ENCODE measurements around the gene CCDC9B.

CCDC9B gene

DNA sequence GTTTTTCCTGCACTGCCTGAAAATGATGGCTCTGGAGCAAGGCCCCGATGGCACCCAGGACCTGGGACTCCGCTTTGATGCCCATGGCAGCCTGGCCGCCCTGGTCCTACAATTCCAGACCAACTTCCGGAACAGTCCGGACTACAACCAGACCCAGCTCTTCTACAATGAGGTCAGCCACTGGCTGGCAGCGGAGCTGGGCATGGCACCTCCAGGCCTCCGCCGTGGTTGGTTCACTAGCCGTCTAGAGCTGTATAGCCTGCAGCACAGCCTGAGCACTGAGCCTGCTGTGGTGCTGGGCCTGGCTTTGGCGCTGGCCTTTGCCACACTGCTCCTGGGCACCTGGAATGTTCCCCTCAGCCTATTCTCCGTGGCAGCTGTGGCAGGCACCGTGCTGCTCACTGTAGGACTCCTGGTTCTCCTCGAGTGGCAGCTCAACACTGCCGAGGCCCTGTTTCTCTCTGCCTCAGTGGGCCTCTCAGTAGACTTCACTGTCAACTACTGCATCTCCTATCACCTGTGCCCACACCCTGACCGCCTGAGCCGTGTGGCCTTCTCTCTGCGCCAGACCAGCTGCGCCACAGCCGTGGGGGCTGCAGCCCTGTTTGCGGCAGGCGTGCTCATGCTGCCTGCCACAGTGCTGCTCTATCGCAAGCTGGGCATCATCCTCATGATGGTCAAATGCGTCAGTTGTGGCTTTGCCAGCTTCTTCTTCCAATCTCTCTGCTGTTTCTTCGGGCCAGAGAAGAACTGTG lies 28.2 kb upstream of the CCDC9B start:
- TF ChIP-seq ZNF274 (IDR thresholded peaks at IDR 0.05; ENCODE audit: low read depth, low read length) (no peak), SUZ12 (IDR thresholded peaks at IDR 0.05; ENCODE audit: extremely low read depth, insufficient read depth, insufficient read length) (no peak), YY1 (IDR thresholded peaks at IDR 0.05; ENCODE audit: insufficient read depth, insufficient read length) (no peak)
- Histone ChIP-seq H3K4me1 (ENCODE audit: insufficient read depth, insufficient read length) (peaks cover 4% of the 10 kb centered on the region), H3K4me3 (ENCODE audit: insufficient read length, low read depth) (no peak overlapping the region), H3K36me3 (ENCODE audit: insufficient read depth, insufficient read length, low read length) (no peaks in the 10 kb centered on the region), H3K27me3 (ENCODE audit: insufficient read depth, insufficient read length) (peaks cover 34% of the 10 kb centered on the region), H3K9me3 (ENCODE audit: insufficient read depth, low read length) (peaks cover 20% of the 10 kb centered on the region; the same call in 1 of the 2 replicates), H3K9ac (ENCODE audit: insufficient read length, low read depth) (no peak overlapping the region)
- DNase-seq (ENCODE audit: low read depth, low spot score): no peak

DNA sequence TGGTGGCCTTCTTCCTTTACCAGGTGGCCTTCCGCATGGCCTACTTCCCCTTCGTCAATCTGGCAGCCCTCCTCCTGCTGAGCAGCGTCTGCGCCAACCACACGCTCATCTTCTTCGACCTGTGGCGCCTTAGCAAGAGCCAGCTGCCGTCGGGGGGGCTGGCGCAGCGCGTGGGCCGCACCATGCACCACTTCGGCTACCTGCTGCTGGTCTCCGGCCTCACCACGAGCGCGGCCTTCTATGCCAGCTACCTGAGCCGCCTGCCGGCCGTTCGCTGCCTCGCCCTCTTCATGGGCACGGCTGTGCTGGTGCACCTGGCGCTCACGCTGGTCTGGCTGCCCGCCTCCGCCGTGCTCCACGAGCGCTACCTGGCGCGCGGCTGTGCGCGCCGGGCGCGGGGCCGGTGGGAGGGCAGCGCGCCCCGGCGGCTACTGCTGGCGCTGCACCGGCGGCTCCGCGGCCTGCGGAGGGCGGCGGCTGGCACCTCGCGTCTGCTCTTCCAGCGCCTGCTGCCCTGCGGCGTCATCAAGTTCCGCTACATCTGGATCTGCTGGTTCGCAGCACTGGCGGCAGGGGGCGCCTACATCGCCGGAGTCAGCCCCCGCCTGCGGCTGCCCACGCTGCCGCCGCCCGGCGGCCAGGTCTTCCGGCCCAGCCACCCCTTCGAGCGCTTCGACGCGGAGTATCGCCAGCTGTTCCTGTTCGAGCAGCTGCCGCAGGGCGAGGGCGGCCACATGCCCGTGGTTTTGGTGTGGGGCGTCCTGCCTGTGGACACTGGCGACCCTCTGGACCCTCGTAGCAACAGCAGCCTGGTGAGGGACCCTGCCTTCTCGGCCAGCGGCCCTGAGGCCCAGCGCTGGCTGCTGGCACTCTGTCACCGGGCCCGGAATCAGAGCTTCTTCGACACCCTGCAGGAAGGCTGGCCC lies 27.2 kb upstream of the CCDC9B start:
- H3K9ac ChIP-seq (ENCODE audit: insufficient read length, low read depth): peak overlapping the region; percentile 32
- H3K27me3 ChIP-seq (ENCODE audit: insufficient read depth, insufficient read length): peaks cover 34% of the 10 kb centered on the region
- DNase-seq (ENCODE audit: low read depth, low spot score): peak; percentile 77
- no peaks in the 10 kb centered on the region for H3K36me3 ChIP-seq (ENCODE audit: insufficient read depth, insufficient read length, low read length)
- H3K4me1 ChIP-seq (ENCODE audit: insufficient read depth, insufficient read length): peaks cover 4% of the 10 kb centered on the region
- H3K4me3 ChIP-seq (ENCODE audit: insufficient read length, low read depth): no peak overlapping the region
- TF ChIP-seq ZNF274 (IDR thresholded peaks at IDR 0.05; ENCODE audit: low read depth, low read length) (no peak), YY1 (IDR thresholded peaks at IDR 0.05; ENCODE audit: insufficient read depth, insufficient read length) (no peak), SUZ12 (IDR thresholded peaks at IDR 0.05; ENCODE audit: extremely low read depth, insufficient read depth, insufficient read length) (no peak)
- peaks cover 20% of the 10 kb centered on the region; the same call in 1 of the 2 replicates for H3K9me3 ChIP-seq (ENCODE audit: insufficient read depth, low read length)

DNA sequence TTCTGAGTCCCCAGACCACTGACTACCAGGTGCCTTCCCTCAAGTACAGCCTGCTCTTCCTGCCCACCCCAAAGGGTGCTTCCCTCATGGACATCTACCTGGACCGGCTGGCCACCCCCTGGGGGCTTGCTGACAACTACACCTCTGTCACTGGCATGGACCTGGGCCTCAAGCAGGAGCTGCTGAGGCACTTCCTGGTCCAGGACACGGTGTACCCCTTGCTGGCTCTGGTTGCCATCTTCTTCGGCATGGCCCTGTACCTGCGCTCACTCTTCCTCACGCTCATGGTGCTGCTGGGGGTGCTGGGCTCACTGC lies 26.6 kb upstream of the CCDC9B start:
- peaks cover 20% of the 10 kb centered on the region; the same call in 1 of the 2 replicates for H3K9me3 ChIP-seq (ENCODE audit: insufficient read depth, low read length)
- no peak for DNase-seq (ENCODE audit: low read depth, low spot score)
- TF ChIP-seq SUZ12 (IDR thresholded peaks at IDR 0.05; ENCODE audit: extremely low read depth, insufficient read depth, insufficient read length): no peak
- TF ChIP-seq ZNF274 (IDR thresholded peaks at IDR 0.05; ENCODE audit: low read depth, low read length): no peak
- TF ChIP-seq YY1 (IDR thresholded peaks at IDR 0.05; ENCODE audit: insufficient read depth, insufficient read length): no peak
- H3K4me1 ChIP-seq (ENCODE audit: insufficient read depth, insufficient read length): peaks cover 4% of the 10 kb centered on the region
- no peak overlapping the region for H3K4me3 ChIP-seq (ENCODE audit: insufficient read length, low read depth)
- no peak overlapping the region for H3K9ac ChIP-seq (ENCODE audit: insufficient read length, low read depth)
- H3K36me3 ChIP-seq (ENCODE audit: insufficient read depth, insufficient read length, low read length): no peaks in the 10 kb centered on the region
- peaks cover 34% of the 10 kb centered on the region for H3K27me3 ChIP-seq (ENCODE audit: insufficient read depth, insufficient read length)

DNA sequence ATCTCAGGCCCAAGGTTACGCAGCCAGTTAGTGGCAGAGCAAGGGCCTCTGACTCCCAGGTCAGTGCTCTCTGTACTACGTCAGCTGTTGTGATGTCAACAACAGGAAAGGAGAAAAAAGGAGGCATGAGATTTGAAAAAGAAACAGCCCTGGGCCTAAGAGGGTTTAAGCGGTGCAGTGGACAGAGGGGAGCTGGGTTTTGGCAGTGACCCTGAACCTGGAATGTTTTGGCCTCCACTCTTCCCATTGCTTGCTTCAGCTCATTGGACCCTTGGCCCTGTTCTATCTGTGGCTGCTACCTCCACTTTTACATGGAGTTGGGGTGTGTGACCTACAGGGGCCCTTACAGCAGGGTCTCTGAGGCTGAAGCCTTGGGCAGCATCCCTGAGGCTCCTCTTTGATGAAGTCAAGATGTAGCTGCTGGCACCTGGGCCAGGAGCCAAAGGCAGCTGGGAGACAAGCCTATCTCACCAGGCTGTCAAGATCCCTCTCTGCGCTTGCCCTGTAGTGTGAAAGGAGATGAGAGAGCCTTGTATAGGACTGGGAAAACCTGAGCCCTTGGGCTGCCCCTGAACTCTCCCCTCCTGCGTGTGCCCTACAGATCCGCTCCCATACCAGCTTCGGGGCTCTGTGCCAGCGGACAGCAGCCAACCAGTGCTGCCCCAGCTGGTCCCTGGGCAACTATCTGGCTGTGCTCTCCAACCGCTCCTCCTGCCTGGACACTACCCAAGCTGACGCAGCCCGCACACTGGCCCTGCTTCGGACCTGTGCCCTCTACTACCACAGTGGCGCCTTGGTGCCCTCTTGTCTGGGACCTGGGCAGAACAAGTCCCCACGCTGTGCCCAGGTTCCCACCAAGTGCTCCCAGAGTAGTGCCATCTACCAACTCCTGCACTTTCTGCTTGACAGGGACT lies 26.0 kb upstream of the CCDC9B start:
- no peak for DNase-seq (ENCODE audit: low read depth, low spot score)
- Histone ChIP-seq H3K4me3 (ENCODE audit: insufficient read length, low read depth) (no peak overlapping the region), H3K4me1 (ENCODE audit: insufficient read depth, insufficient read length) (peaks cover 4% of the 10 kb centered on the region), H3K9me3 (ENCODE audit: insufficient read depth, low read length) (peaks cover 20% of the 10 kb centered on the region; the same call in 1 of the 2 replicates), H3K9ac (ENCODE audit: insufficient read length, low read depth) (no peak overlapping the region), H3K27me3 (ENCODE audit: insufficient read depth, insufficient read length) (peaks cover 34% of the 10 kb centered on the region), H3K36me3 (ENCODE audit: insufficient read depth, insufficient read length, low read length) (no peaks in the 10 kb centered on the region)
- TF ChIP-seq SUZ12 (IDR thresholded peaks at IDR 0.05; ENCODE audit: extremely low read depth, insufficient read depth, insufficient read length): no peak
- no peak for TF ChIP-seq YY1 (IDR thresholded peaks at IDR 0.05; ENCODE audit: insufficient read depth, insufficient read length)
- no peak for TF ChIP-seq ZNF274 (IDR thresholded peaks at IDR 0.05; ENCODE audit: low read depth, low read length)

DNA sequence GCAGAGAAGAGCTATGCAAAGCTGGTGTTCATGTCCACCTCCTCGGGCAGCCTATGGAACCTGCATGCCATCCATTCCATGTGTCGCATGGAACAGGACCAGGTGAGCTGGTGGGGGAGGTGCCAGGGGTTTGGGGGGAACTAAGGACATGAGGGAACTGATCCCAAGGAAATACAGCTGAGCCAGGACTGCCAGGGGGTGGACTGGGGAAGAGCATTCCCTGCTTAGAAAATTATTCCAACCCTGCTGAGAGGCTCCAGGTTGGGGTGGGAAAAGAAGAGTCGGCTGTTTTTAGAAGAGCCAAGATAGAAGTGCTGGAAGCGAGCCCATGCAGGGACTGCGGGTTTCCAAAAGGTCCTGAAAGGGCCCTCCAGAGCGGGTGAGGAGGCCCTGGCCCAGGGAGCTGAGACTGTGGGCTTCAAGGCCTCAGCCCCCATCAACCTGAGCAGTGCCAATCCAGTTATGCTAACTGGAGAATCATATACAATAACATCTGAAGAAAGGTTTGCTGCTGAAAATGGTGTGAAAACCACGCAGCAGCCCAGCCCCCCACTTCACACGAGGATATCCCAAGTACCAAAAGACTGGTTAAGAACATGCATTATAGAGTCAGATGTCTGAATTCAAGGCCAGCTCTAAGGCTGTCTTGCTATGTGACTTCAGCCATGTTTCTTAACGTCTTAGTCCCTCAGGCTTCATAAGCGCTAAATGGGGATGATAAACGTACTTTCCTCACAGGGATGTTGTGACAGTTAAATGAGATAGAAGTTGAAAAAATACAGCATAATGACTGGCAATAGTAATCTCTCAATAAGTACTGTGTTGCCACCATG lies 25.1 kb upstream of the CCDC9B start:
- no peak for TF ChIP-seq SUZ12 (IDR thresholded peaks at IDR 0.05; ENCODE audit: extremely low read depth, insufficient read depth, insufficient read length)
- no peak for TF ChIP-seq YY1 (IDR thresholded peaks at IDR 0.05; ENCODE audit: insufficient read depth, insufficient read length)
- TF ChIP-seq ZNF274 (IDR thresholded peaks at IDR 0.05; ENCODE audit: low read depth, low read length): no peak
- peaks cover 20% of the 10 kb centered on the region; the same call in 1 of the 2 replicates for H3K9me3 ChIP-seq (ENCODE audit: insufficient read depth, low read length)
- H3K4me3 ChIP-seq (ENCODE audit: insufficient read length, low read depth): no peak overlapping the region

DNA sequence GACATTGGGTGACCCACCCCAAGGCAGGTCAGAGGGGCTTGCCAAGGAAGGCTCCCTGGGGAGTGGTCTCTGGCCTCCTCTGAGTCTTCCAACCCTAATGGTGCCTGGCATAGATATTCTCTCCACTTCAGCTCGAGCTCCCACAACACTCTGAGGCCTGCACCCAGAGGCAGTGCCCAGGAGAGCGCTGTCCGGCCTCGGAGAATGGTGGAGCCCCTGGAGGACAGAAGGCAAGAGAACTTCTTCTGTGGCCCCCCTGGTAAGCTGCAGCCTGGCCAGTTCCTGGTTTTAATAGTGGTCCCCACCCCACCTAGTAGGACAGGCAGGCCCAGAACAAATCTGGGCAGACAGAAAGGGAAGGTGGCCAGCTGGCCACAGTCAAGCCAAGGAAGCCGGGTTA lies 24.3 kb upstream of the CCDC9B start:
- Histone ChIP-seq H3K9ac (ENCODE audit: insufficient read length, low read depth) (no peak overlapping the region), H3K36me3 (ENCODE audit: insufficient read depth, insufficient read length, low read length) (no peaks in the 10 kb centered on the region), H3K27me3 (ENCODE audit: insufficient read depth, insufficient read length) (peaks cover 37% of the 10 kb centered on the region), H3K4me1 (ENCODE audit: insufficient read depth, insufficient read length) (peaks cover 4% of the 10 kb centered on the region), H3K4me3 (ENCODE audit: insufficient read length, low read depth) (no peak overlapping the region), H3K9me3 (ENCODE audit: insufficient read depth, low read length) (peaks cover 20% of the 10 kb centered on the region; the same call in 1 of the 2 replicates)
- DNase-seq (ENCODE audit: low read depth, low spot score): no peak
- TF ChIP-seq SUZ12 (IDR thresholded peaks at IDR 0.05; ENCODE audit: extremely low read depth, insufficient read depth, insufficient read length) (no peak), YY1 (IDR thresholded peaks at IDR 0.05; ENCODE audit: insufficient read depth, insufficient read length) (no peak), ZNF274 (IDR thresholded peaks at IDR 0.05; ENCODE audit: low read depth, low read length) (no peak)

More for the DNA sequence above, 25.1 kb upstream of the CCDC9B start:
- Histone ChIP-seq H3K36me3 (ENCODE audit: insufficient read depth, insufficient read length, low read length) (no peaks in the 10 kb centered on the region), H3K27me3 (ENCODE audit: insufficient read depth, insufficient read length) (peaks cover 35% of the 10 kb centered on the region), H3K9ac (ENCODE audit: insufficient read length, low read depth) (no peak overlapping the region), H3K4me1 (ENCODE audit: insufficient read depth, insufficient read length) (peaks cover 4% of the 10 kb centered on the region)
- DNase-seq (ENCODE audit: low read depth, low spot score): no peak
